HG03439 (cell line): ENCODE measurements around the gene LEFTY1.
"Not testable (repeated sequence)": the region's sequence is repeated elsewhere in the genome, so short reads cannot be mapped to it uniquely, and the experiment has no call there.

Source experiments
- ATAC-seq: cut with Tn5 transposase; IDR thresholded peaks from one replicate; pipeline ENCODE4 v1.9.1; 2021; ENCODE audit warnings: mild to moderate bottlenecking, moderate library complexity; ENCODE audit not compliant: unreplicated experiment

Gene LEFTY1

GRCh38 chr1:225889743-225890142, 797 bp upstream of the LEFTY1 start:
- no peak for ATAC-seq

- ATAC-seq: no peak
These were observed 553 bp downstream of the LEFTY1 start for GRCh38 chr1:225888289-225888897.

GRCh38 chr1:225887554-225888288, 1.2 kb downstream of the LEFTY1 start:
- ATAC-seq: not testable (repeated sequence)

- no peak for ATAC-seq
These were observed 2.0 kb downstream of the LEFTY1 start for GRCh38 chr1:225887030-225887314.

- no peak for ATAC-seq
These were observed 2.6 kb downstream of the LEFTY1 start for GRCh38 chr1:225886159-225887029.

- ATAC-seq: no peak
These were observed 3.6 kb downstream of the LEFTY1 start for GRCh38 chr1:225885336-225885735.

- ATAC-seq: no peak
These were observed 5.2 kb downstream of the LEFTY1 start for GRCh38 chr1:225883616-225884265.

GRCh38 chr1:225882694-225883615, 6.0 kb downstream of the LEFTY1 start:
- peak; percentile 37 for ATAC-seq

- peak; percentile 84 for ATAC-seq
These were observed 6.8 kb downstream of the LEFTY1 start, which contains the start of gene TMEM63A for GRCh38 chr1:225881959-225882693. TMEM63A (minus strand) TSS chr1:225882380; CDS start chr1:225877580, 4,800 bp downstream.

- peak; percentile 14 for ATAC-seq
These were observed 7.6 kb downstream of the LEFTY1 start for GRCh38 chr1:225881081-225881958.

GRCh38 chr1:225880636-225881035, 8.3 kb downstream of the LEFTY1 start:
- no peak for ATAC-seq

GRCh38 chr1:225880222-225880588, 8.7 kb downstream of the LEFTY1 start:
- ATAC-seq: no peak

GRCh38 chr1:225879521-225880221, 9.3 kb downstream of the LEFTY1 start:
- ATAC-seq: no peak

- ATAC-seq: no peak
These were observed 10.7 kb downstream of the LEFTY1 start for GRCh38 chr1:225878282-225878681.

GRCh38 chr1:225877580-225877979, 11.4 kb downstream of the LEFTY1 start:
- ATAC-seq: no peak

- no peak for ATAC-seq
These were observed 11.9 kb downstream of the LEFTY1 start for GRCh38 chr1:225876900-225877510.

- no peak for ATAC-seq
These were observed 13.7 kb downstream of the LEFTY1 start for GRCh38 chr1:225875044-225875815.
